Cerebellar cortex (tissue), 1 donor: Measurements from ENCODE around the gene ELF2.
A peak's percentile ranks its signal among the peaks of the same experiment; 100 is the strongest.
"Not testable (repeated sequence)": the region's sequence is repeated elsewhere in the genome, so short reads cannot be mapped to it uniquely, and the experiment has no call there.

Source experiments
- DNase-seq: peaks from one replicate; pipeline ENCODE4 v3.0.0-alpha.2; 2015; ENCODE audit warnings: low spot score

Gene ELF2

DNA sequence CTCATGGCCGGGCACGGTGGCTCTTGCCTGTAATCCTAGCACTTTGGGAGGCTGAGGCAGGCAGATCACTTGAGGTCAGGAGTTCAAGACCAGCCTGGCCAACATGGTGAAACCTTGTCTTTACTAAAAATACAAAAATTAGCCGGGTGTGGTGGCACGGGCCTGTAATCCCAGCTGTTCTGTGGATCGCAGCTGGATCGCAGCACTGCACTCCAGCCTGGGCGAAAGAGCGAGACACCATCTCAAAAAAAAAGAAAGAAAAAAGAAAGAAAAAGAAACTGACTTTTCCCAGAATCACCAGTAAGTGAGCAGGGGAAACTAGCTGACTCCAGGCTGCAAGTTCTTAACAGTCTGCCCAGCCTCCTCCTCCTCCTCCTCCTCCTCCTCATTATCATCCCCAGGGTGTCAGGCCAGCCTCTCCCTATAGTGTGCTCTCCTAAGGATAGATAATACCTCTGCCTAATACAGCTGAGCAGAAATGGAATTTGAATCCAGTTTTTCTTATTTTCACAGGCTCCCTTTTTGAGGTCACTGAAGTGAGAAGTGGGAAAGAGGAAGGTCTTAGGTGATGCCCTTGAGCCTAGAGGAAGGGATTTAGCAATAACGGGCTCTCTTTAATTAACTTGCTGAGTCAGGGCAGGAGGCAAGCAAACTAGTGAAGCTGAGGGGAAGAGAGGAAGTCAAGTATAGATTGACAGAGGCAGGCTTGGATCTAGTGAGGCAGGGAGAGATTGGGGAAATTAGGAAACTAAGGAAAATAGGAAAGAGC, 11.8 kb upstream of the ELF2 start:
- no peak for DNase-seq

DNA sequence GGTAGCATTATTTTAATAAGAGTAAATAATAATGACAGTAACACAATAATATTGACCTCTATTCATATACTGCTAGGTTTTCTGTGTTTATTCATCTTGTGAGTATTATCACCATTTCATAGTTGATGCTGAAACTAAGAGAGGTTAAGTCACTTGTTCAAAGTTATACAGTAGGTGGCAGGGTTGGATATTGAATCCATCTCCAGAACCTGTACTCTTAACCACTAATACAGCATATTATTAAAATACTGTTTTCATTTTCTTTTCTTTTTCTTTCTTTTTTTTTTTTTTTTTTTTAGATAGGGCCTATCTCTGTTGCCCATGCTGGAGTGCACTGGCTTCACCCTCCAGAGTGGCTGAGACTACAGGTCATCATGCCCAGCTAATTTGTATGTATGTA, 7.1 kb upstream of the ELF2 start:
- peak; percentile 28 for DNase-seq

DNA sequence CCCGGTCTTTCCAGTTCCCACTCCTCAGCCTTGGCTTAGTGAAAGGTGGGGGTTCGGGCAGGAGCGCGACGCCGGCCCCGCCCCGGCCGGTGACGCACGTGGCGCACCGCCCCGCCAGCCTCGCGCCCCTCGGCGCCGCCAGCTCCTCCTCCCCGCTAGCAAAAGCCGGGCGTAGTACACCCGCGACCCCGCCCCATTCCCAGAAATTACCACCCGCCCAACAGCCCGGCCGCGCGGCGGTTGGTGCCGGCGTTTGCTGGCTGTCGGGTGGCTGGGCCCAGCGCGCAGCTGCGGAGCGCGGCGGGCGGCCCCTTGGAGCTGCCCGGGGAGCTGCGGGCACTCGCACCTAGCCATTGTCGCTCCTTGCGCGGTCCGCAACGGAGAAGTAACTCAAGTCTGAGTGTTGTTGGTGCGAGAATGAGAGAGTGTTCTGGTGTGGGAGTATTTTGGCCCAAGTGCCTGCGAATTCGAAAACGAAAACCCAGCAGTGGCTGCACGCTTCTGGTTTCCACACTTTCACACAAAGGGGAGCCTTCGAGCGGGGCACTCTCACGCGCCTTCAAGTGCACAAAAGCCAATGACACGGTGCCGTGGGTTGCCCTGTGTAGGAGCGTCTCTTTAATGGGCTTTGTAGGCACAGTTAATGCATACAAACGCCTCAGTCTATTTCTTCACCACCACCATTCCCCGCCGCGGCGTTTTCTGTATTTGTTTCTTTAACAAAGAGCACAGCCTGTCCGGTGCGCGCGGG, 1.0 kb upstream of the ELF2 start:
- peak; percentile 85 for DNase-seq

DNA sequence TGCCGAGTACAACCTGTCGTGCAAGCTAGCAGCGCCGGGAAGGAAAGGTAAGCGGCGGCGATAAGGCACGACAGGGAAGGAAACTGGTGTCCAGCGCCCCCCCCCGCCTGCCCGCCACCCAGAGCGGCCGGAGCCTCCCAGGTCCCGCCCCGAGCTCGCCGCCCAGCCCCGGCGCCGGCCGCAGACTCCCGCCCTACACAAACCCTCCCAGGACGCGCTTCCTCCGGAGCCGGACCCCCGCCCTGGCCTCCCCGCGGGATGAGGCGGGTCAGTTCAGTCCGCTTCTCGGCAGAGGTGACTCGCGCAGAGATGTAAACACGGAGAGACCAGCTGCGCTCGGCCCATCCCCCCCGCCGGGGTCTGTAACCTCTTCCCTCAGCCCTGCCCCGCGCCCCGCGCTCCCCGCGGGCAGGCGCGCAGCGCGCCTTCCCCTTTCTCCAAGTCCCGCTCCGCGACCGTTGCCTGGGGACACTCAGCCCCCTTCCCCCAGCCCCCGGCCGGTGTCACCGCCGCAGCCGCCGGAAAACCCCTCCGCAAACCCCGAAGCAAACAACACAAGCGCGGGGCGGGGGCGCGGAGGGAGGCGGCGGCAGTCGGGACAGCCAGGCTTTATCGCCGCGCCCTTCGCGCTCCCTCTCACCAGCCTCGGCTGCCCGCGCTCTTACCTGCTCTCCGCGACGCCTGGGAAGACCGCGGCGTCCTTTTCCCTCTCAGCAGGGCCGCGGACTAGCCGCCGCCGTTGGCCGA, 543 bp downstream of the ELF2 start:
- peak; percentile 72 for DNase-seq

DNA sequence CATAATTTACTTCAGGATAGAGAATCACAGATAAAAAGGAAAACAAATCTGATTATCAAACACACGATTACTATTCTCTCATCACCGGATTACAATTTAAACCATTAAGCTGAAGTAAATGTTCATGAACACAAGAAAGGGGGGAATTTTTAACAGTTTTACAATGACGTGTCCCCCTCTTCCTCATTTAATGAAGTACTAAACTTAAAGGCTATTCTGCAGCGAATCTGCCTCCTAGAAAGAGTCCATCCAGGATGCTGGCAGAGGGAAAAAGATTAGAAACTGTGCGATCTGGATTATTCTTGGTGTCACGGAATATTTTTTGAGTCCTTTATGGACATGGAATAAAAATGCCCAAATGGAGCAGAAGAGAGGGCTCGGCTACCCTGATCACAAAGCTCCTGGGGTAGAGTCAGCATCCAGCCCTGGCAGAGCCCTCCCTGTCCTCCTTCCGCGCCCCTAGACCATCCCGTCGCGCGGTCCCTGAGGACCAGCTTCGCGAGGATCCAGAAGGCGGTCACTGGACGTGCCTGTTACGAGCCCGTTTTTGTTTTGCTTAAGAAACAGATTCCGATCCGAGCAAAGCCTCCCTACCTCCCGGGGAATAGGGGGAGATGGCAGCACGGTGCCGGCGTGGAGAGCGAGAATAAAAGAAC, 1.2 kb downstream of the ELF2 start:
- DNase-seq = peak; percentile 38

DNA sequence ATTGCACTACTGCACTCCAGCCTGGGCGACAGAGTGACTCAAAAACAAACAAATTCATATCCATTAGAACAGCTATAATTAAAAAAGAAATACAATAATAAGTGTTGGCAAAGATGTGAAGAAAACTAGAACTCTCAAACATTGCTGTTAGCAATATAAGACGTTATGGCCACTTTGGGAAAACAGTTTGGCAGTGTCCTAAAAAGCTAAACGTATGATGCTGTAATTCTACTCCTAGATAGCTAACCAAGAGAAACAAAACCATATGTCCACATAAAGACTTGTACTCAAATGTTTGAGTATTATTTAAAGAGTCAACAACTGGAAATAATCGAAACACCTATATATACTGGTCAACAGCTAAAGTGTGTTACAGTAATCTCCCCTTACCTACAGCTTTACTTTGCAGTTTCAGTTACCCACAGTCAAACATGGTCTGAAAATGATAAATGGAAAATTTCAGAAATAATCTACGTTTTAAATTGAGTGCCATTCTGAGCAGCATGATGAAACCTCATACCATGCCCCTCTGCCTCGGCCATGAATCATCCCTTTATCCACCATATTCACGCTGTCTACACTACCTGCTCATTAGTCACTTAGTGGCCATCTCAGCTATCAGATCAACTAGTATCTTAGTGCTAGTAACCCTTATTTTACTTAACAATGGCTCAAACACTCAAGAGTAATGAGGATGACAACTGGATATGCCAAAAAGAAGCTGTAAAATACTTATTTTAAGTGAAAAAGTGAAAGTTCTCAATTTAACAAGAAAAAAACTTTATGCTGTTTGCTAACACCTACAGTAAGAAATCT, 4.9 kb downstream of the ELF2 start:
- DNase-seq = no peak

DNA sequence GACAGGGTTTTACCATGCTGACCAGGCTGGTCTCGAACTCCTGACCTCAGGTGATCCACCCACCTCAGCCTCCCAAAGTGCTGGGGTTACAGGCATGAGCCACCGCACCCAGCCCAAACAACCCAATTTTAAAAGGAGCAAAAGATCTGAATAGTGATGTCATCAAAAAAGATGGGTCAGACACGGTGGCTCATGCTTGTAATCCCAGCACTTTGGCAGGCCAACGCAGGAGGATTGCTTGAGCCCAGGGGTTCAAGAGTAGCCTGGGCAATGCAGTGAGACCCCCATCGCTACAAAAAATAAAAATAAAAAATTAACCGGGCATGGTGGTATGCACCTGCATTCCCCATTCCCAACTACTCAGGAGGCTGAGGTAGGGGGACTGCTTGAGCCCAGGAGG, 6.1 kb downstream of the ELF2 start:
- DNase-seq = no peak

DNA sequence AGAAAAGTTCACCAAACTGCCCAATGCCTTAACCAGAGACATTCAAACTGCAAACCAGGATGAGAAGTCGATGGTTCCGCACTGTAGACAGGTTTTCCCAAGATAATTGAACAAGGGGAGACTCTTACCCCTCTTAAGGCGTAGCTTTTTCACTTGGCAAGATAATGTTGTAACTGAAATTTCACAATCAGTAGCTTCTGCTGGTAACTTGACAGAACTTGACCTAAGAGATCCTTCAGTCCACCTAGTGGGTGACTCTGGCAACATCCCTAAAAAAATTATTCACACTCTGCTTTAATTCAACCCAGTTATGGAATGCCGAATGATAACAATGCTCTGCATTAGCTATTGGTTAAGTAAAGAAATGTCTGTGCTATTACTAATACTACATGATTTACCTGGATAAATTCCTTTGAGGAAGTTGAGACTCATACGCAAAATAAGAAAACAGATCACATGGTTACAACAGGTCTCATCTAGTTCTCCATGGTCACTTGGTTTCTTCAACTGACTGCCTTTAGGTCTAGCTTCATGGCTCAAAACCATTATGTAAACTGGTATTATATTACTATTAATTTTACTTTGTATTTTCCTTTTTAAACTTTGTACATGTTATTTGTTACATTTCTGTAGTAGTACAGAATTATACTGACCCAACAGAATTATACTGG, 9.1 kb downstream of the ELF2 start:
- DNase-seq = peak; percentile 25

DNA sequence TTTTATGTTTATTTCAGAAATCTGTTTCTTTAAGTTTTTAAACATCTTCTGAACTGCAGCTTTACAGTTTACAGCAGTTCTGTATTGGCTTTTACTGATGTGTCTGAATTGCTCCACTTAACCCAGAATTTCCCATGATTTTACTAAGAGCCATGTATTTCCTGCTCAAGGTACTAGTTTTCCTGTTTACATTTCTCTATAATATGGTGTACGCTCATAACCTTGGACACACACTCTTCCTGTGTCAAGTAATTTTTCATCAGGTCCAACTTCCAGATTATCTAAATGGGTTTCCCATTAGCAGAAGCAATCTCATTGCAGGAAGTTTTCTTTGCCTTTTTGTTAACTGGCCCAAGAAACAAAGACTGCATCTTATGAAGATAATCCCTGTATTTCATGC, 12.3 kb downstream of the ELF2 start:
- no peak for DNase-seq

DNA sequence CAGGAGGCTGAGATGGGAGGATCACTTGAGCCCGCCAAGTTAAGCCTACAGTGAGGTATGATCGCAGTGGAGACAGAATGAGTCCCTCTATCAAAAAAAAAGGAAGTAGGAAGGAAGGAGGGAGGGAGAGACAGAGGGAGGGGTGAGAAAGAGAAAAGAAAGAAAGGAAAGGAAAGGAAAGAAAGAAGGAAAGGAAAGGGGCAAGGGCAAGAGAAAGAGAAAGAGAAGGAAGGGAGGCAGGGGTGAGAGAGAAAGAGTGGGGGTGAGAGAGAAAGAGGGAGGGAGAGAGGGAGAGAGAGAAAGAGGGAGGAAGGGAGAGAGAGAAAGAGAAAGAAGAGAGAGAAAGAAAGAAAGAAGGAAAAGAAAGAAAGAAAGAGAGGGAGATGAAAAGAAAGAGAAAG, 13.2 kb downstream of the ELF2 start:
- DNase-seq = no peak

DNA sequence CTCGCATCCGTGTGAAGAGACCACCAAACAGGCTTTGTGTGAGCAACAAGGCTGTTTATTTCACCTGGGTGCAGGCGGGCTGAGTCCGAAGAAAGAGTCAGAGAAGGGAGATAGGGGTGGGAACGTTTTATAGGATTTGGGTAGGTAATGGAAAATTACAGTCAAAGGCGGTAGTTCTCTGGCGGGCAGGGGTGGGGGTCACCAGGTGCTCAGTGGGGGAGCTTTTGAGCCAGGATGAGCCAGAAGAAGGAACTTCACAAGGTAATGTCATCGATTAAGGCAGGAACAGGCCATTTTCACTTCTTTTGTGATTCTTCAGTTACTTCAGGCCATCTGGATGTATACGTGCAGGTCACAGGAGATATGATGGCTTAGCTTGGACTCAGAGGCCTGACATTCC, 19.0 kb downstream of the ELF2 start:
- DNase-seq = not testable (repeated sequence)

DNA sequence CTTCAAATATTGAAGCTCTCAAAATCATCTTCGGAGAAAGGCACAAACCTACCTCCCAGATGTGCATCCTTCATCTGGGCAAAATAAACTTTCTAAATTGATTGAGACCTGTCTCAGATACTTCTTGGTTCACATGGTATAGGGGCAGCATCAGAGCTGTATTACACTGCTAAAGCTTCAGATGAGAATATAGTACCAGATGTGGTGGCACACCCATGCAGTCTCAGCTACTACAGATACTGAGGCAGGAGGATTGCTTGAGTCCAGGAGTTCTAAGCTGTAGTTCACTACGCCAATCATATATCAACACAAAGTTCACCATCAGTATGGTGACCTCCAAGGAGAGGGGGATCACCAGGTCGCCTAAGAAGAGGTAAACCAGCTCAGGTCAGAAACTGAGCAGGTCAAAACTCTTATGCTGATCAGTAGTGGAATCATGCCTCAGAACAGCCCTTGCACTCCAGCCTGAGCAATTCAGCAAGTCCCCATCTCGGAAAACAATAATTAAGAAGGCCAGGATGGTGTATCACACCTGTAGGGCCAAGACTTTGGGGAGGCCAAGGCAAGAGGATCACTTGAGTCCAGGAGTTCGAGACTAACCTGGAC, 22.0 kb downstream of the ELF2 start:
- no peak for DNase-seq

DNA sequence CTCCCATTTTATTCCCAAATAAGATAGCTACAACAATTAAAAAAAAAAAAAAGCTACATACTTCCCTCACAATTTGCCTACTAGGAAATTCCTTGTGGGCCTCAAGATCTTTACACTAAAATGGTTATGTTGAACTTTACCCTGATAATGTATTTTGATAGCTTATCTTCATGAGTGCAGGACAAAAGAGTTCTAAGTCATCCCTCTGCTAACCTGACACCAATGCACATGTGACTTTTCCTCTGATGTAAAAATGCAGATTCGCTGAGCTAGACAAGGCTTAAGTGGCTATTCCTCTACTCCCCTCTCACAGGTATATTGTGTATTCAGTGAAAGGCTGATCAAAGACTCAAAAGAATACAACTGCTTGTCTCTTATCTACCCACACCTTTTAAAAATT, 22.5 kb downstream of the ELF2 start:
- no peak for DNase-seq

DNA sequence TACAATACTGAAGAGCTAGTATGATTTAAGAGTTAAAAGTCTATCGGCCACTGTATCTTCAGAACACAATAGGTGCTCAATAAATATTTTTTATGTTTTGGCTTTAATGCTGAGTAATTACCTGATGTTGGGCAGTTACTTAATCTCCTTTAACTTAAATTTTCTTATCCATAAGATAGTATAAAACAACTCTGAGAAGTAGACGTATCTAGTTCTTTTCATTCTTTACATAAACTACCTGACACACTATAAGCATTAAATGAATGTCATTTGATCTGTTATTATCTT, 22.9 kb downstream of the ELF2 start:
- DNase-seq = no peak

DNA sequence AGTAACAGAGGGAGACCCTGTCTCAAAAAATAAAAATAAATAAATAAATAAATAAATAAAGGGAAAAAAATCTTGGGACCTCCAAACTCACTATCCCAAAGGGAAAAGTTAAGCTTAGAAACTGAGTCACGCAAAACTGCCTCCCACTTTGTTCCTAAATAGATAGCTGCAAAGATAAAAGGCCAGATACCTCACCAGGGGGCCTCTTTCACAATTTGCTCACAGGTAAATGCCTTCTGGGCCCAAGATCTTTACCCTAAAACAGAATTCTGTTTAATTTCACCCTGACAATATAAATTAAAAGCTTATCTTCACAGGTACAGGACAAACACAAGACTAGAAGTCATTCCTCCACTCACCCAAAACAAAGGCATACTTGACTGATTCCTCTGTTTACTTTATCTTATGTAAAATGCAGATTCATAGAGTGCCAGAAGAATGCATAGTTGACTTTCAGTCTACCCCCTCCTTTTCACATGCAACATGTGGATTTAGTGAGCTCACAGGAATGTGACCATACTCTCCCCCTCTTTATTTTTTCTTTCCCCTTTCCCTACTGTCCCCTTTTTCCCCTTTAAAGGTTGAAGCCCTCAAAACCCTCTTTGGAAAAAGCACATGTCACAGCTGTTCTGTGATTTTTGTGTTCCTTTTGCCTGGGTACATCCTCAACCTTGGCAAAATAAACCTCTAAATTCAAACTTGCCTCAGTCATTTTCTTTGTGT, 23.4 kb downstream of the ELF2 start:
- no peak for DNase-seq

DNA sequence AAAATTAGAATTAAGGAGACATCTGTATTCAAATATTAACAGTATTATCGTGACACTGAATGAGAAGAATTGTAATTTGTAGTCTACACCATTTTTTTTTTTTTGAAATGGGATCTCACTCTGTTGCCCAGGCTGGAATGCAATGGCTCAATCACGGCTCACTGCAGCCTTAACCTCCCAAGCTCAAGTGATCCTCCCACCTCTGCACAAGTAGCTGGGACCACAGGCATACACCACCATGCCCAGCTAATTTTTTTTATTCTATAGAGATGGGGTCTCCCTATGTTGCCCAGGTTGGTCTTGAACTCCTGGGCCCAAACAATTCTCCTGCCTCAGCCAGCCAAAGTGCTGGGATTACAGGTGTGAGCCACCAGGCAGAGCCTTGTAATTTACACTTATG, 24.8 kb downstream of the ELF2 start:
- no peak for DNase-seq

DNA sequence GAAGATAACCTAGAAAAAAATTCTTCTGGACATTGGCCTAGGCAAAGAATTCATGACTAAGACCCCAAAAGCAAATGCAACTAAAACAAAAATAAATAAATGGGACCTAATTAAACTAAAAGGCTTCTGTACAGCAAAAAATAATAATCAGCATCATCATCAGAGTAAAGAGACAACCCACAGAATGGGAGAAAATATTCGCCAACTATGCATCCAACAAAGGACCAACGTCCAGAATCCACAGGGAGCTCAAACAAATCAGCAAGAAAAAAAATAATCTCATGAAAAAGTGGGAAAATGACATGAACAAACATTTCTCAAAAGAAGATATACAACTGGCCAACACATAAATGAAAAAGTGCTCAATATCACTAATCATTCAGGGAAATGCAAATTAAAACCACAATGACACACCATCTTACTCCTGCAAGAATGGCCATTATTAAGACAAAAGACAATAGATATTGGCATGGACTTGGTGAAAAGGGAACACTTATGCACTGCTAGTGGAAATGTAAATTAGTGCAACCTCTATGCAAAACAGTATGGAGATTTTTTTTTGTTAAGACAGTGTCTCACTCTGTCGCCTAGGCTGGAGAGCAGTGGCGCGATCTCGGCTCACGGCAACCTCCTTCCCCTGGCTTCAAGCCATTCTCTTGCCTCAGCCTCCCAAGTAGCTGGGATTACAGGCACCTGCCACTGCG, 29.9 kb downstream of the ELF2 start:
- no peak for DNase-seq

DNA sequence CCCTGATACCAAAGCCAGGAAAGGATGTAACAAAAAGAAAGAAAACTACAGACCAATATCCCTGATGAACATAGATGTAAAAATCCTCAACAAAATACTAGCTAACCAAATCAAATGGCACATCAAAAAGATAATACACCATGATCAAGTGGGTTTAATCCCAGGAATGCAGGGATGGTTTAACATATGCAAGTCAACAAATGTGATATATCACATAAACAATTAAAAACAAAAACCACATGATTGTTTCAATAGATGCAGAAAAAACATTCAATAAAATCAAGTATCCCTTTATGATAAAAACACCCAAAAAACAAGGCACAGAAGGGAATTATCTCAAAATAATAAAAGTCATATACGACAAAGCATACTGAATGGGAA, 31.5 kb downstream of the ELF2 start:
- DNase-seq = no peak

DNA sequence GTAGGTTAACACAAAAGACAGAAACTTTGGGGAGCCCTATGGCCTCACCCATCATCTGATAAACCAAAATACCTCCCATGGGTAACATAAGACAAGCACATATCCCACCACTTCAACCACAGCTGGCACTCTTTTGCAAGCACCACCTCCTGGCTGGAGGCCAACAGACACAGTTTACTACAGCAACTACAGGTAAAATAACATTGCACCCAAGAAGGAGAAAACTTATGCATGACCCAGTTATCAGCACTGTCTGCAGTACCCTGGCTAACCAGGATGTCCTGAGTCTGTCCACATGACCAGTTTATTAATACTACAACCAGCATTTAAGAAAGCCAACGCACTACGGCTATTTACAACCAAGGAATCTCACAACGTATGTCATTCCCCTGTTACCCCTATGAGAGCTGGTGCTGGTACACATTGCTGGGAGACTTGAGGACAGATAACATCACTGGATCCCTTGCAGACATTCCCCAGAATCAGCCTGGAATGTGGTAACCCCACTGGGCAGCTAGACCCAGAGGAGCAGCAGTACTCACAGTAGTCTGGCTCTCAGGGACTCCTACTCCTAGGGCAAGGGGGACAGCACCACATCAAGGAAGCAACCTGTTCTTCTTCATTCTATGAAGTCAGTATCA, 32.0 kb downstream of the ELF2 start:
- no peak for DNase-seq
